ENCODE results near the gene GOLGA8A. TPM values are rescaled to one million over a fixed set of nuclear protein-coding genes. Genes with fewer than 3 reads are reported as not detected.
A peak's percentile ranks its signal among the peaks of the same experiment; 100 is the strongest.
"Not testable (repeated sequence)": the region's sequence is repeated elsewhere in the genome, so short reads cannot be mapped to it uniquely, and the experiment has no call there.

GOLGA8A gene
- total and polyA plus RNA-seq, 5 donors from 2014 or later, result 2.8 to 234 (median 4.6) TPM

DNA sequence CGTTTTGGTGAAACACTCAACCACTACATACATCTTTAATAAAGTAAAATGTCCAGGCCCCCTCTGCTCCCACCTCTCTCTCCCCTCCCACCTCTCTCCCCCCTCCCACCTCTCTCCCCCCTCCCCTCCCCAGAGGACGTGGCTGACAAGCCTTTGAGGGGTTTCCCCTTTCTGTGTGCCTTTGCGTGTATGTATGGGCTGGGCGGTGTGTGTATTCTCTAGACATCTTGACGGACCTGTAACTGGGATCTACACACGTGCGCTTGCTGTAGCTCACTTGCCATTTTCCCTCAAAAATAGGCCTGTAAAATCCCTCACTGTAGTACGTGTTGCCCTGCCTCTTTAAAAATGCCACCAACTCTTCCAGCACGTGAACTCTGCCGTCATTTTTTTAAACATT is 28.6 kb downstream of the GOLGA8A start:
- H3K4me3 ChIP-seq (ENCODE audit: low read depth, low read length); ATAC-seq (ENCODE audit: low read depth in 2 of 2); H3K36me3 Mint-ChIP-seq; H3K27me3 ChIP-seq (ENCODE audit: control insufficient read depth, insufficient read depth, low read length); DNase-seq; H3K9me3 ChIP-seq (ENCODE audit: control insufficient read depth in 2 of 2, low read length in 2 of 2); H3K9me3 Mint-ChIP-seq; H3K27ac Mint-ChIP-seq; H3K4me1 ChIP-seq (ENCODE audit: control insufficient read depth, insufficient read depth, low read length, poor library complexity, severe bottlenecking); H3K4me3 Mint-ChIP-seq; H3K36me3 ChIP-seq (ENCODE audit: control insufficient read depth, insufficient read depth, low read length); H3K27me3 Mint-ChIP-seq; H3K27ac ChIP-seq (ENCODE audit: insufficient read depth, low read length, poor library complexity, severe bottlenecking); H3K4me1 Mint-ChIP-seq: not testable (repeated sequence)

DNA sequence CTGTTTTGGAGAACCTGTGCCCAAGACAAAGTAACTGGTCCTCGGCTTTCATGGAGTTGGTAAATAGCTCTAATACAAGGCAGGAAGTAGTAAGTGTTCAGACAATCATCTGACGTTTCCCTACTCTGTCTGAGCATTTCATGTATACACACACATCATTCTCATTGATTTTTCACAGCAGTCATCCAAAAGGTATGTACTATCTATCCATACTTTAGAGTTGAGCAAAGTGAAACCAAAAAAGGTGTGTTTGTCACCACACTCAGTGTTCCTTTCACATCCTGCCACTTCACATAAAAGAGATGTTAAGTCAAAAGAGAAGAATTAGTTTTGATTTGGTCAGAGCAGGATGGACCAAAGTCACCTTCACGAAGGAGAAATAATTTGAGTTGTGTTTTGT is 33.7 kb downstream of the GOLGA8A start:
- not testable (repeated sequence) for H3K36me3 ChIP-seq (ENCODE audit: control insufficient read depth, insufficient read depth, low read length); H3K4me1 ChIP-seq (ENCODE audit: control insufficient read depth, insufficient read depth, low read length, poor library complexity, severe bottlenecking); H3K4me1 Mint-ChIP-seq; H3K27me3 Mint-ChIP-seq; H3K4me3 Mint-ChIP-seq; H3K9me3 Mint-ChIP-seq; H3K4me3 ChIP-seq (ENCODE audit: low read depth, low read length); DNase-seq; H3K27me3 ChIP-seq (ENCODE audit: control insufficient read depth, insufficient read depth, low read length); H3K9me3 ChIP-seq (ENCODE audit: control insufficient read depth in 2 of 2, low read length in 2 of 2); H3K36me3 Mint-ChIP-seq; H3K27ac Mint-ChIP-seq; H3K27ac ChIP-seq (ENCODE audit: insufficient read depth, low read length, poor library complexity, severe bottlenecking)
- peak; percentile 55 to 56 for ATAC-seq (ENCODE audit: low read depth in 2 of 2)

DNA sequence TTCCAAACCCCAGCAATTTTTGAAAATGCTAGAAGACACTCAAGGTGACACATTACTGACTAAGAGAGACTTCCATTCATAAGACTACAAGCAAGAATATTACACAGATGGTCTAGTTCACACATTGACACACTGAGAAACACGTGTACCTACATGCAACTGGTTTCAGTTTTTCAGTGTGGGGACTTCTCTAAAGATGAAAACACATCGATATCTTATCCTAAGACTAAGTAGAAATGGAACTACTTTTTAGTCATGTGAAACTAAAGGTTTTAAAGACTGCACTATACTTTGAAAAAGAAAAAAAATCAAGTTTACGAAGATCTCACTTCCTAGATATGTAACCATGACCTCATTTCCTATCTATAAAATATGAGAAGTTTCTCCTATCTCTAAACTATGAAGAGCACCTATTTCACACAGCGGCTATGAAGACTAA is 34.4 kb downstream of the GOLGA8A start:
- not testable (repeated sequence) for H3K4me1 ChIP-seq (ENCODE audit: control insufficient read depth, insufficient read depth, low read length, poor library complexity, severe bottlenecking); H3K27ac Mint-ChIP-seq; H3K36me3 Mint-ChIP-seq; H3K4me1 Mint-ChIP-seq; H3K27me3 ChIP-seq (ENCODE audit: control insufficient read depth, insufficient read depth, low read length); H3K4me3 Mint-ChIP-seq; DNase-seq; H3K9me3 ChIP-seq (ENCODE audit: control insufficient read depth in 2 of 2, low read length in 2 of 2); H3K27ac ChIP-seq (ENCODE audit: insufficient read depth, low read length, poor library complexity, severe bottlenecking); H3K36me3 ChIP-seq (ENCODE audit: control insufficient read depth, insufficient read depth, low read length); H3K4me3 ChIP-seq (ENCODE audit: low read depth, low read length); H3K27me3 Mint-ChIP-seq; H3K9me3 Mint-ChIP-seq
- ATAC-seq (ENCODE audit: low read depth in 2 of 2), result peak; percentile 71 to 72

DNA sequence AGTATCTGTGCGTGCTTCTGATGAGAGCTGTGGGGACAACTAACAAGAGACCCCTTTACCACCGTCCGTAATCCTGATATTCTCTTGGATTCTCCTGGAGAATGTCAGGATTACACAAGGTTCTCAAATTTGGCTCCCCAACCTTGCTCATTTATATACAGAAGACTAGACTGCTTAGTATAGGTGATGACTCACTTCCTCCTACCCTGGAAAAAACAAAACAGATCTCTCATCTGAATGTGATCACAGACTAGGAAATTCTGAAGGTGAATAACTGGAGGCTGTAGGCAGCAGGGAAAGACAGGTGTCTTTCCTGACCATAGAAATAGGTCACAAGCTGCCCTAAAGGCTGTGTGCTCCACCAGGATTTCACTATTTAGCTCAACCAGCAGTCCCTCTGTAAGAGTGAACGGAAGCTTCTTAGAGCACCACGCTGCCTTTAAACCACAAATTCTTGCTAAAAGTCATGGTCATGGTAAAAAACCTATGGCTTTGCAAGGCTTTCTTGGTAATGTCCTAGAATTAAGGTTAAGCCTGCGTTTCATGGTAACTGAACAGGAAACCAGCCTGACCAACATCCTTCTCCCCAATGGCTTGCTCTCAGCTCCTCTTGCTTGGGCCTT is 39.9 kb downstream of the GOLGA8A start:
- not testable (repeated sequence) for H3K36me3 Mint-ChIP-seq; H3K27me3 Mint-ChIP-seq; H3K27ac ChIP-seq (ENCODE audit: insufficient read depth, low read length, poor library complexity, severe bottlenecking); H3K4me3 Mint-ChIP-seq; H3K9me3 ChIP-seq (ENCODE audit: control insufficient read depth in 2 of 2, low read length in 2 of 2); H3K27me3 ChIP-seq (ENCODE audit: control insufficient read depth, insufficient read depth, low read length); H3K4me3 ChIP-seq (ENCODE audit: low read depth, low read length); H3K27ac Mint-ChIP-seq; H3K4me1 Mint-ChIP-seq; H3K36me3 ChIP-seq (ENCODE audit: control insufficient read depth, insufficient read depth, low read length); H3K9me3 Mint-ChIP-seq; H3K4me1 ChIP-seq (ENCODE audit: control insufficient read depth, insufficient read depth, low read length, poor library complexity, severe bottlenecking)
- ATAC-seq (ENCODE audit: low read depth in 2 of 2) (peak; percentile 69 to 82), DNase-seq (peak in 1 of 3 donors; percentile 5)

DNA sequence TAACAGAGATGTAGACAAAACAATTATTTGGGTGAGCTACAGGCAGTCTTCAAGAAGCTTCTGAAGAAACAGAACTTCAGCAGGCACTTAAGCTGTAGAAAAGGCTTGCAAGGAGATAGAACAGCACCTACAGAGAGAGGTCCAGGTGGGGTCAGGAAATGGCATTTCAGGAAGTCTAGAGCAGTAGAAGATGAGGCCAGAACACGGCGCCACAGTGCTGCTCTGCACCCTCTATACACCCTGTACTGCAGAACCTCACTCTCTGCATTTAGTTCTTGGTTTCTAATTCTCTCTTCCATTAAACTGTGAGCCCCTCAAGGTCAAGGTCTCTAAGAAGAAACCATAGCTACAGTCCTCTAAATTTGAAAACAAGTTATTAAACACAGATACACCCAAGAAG is 44.6 kb downstream of the GOLGA8A start:
- ATAC-seq (ENCODE audit: low read depth in 2 of 2); H3K9me3 Mint-ChIP-seq; H3K9me3 ChIP-seq (ENCODE audit: control insufficient read depth in 2 of 2, low read length in 2 of 2); H3K27me3 Mint-ChIP-seq; H3K4me1 Mint-ChIP-seq; H3K4me1 ChIP-seq (ENCODE audit: control insufficient read depth, insufficient read depth, low read length, poor library complexity, severe bottlenecking); H3K36me3 ChIP-seq (ENCODE audit: control insufficient read depth, insufficient read depth, low read length); DNase-seq; H3K4me3 Mint-ChIP-seq; H3K27ac ChIP-seq (ENCODE audit: insufficient read depth, low read length, poor library complexity, severe bottlenecking); H3K27ac Mint-ChIP-seq; H3K27me3 ChIP-seq (ENCODE audit: control insufficient read depth, insufficient read depth, low read length); H3K36me3 Mint-ChIP-seq; H3K4me3 ChIP-seq (ENCODE audit: low read depth, low read length): not testable (repeated sequence)

DNA sequence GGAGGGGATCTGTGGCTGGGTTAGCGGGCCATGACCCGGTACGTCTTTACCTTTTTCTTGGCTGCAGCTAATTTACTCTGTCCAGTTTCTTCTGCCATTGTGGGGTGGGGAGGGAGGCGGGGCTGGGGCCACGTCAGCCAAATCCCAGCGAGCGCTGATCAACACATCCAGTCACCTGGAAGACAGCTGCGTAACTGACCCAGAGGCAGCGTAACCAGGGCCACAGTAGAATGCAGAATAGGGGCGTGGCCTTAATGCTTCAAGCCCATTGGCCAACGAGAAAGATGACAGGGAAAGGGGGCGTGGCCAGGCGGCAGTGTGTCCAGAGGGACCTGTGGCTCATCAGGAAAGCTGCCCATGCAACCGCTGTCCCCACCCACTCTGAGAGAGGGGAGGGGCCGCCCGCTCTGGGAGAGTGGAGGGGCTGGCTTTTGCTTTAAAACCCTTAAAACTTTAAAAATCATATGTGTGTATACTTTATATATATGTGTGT is 48.0 kb downstream of the GOLGA8A start:
- H3K27ac ChIP-seq (ENCODE audit: insufficient read depth, low read length, poor library complexity, severe bottlenecking); H3K9me3 ChIP-seq (ENCODE audit: control insufficient read depth in 2 of 2, low read length in 2 of 2); H3K27me3 Mint-ChIP-seq; ATAC-seq (ENCODE audit: low read depth in 2 of 2); DNase-seq; H3K27ac Mint-ChIP-seq; H3K4me3 Mint-ChIP-seq; H3K4me1 ChIP-seq (ENCODE audit: control insufficient read depth, insufficient read depth, low read length, poor library complexity, severe bottlenecking); H3K4me3 ChIP-seq (ENCODE audit: low read depth, low read length); H3K9me3 Mint-ChIP-seq; H3K36me3 ChIP-seq (ENCODE audit: control insufficient read depth, insufficient read depth, low read length); H3K27me3 ChIP-seq (ENCODE audit: control insufficient read depth, insufficient read depth, low read length); H3K36me3 Mint-ChIP-seq; H3K4me1 Mint-ChIP-seq: not testable (repeated sequence)

Other genes with a start within 250 kb of the GOLGA8A start
- 25.3 TPM for gene KATNBL1, start 227.7 kb downstream of the GOLGA8A start, total RNA-seq
- 10 to 100 TPM; 25.4 to 36.3 (median 28.2) TPM for gene KATNBL1, start 227.7 kb downstream of the GOLGA8A start, polyA plus RNA-seq
- gene EMC4, start 212.8 kb downstream of the GOLGA8A start, total RNA-seq, result 70.0 TPM
- 100 to 1,000 TPM; 172 to 199 (median 188) TPM for gene EMC4, start 212.8 kb downstream of the GOLGA8A start, polyA plus RNA-seq
- 150 TPM for gene SLC12A6, start 100.0 kb downstream of the GOLGA8A start, total RNA-seq
- 10 to 100 TPM; 14.1 to 18.5 (median 14.5) TPM for gene SLC12A6, start 100.0 kb downstream of the GOLGA8A start, polyA plus RNA-seq
- 54.1 TPM for gene NOP10, start 94.7 kb downstream of the GOLGA8A start, total RNA-seq
- 100 to 1,000 TPM; 421 to 504 (median 464) TPM for gene NOP10, start 94.7 kb downstream of the GOLGA8A start, polyA plus RNA-seq
- not detected for gene NUTM1, start 94.5 kb downstream of the GOLGA8A start, total RNA-seq
- gene NUTM1, start 94.5 kb downstream of the GOLGA8A start, polyA plus RNA-seq, result not detected
- 83.2 TPM for gene LPCAT4, start 70.6 kb downstream of the GOLGA8A start, total RNA-seq
- 10 to 100 TPM; 13.2 to 15.4 (median 14.7) TPM for gene LPCAT4, start 70.6 kb downstream of the GOLGA8A start, polyA plus RNA-seq
- 545 TPM for gene GOLGA8B, start 145.8 kb upstream of the GOLGA8A start, total RNA-seq
- gene GOLGA8B, start 145.8 kb upstream of the GOLGA8A start, polyA plus RNA-seq, result 10 to 100 TPM in 2 of 4 donors, 1 to 10 TPM in 2; 5.1 to 14.2 (median 9.6) TPM